HG02642 (cell line): Measurements from ENCODE around the gene TAF5L.
A peak's percentile ranks its signal among the peaks of the same experiment; 100 is the strongest.
"Not testable (repeated sequence)": the region's sequence is repeated elsewhere in the genome, so short reads cannot be mapped to it uniquely, and the experiment has no call there.

Experiments used
- ATAC-seq: cut with Tn5 transposase; IDR thresholded peaks from one replicate; pipeline ENCODE4 v1.9.1; 2021; ENCODE audit warnings: mild to moderate bottlenecking; ENCODE audit not compliant: unreplicated experiment, poor library complexity

The TAF5L gene

GRCh38 chr1:229614701-229615100, 11.2 kb downstream of the TAF5L start:
- no peak for ATAC-seq

DNA sequence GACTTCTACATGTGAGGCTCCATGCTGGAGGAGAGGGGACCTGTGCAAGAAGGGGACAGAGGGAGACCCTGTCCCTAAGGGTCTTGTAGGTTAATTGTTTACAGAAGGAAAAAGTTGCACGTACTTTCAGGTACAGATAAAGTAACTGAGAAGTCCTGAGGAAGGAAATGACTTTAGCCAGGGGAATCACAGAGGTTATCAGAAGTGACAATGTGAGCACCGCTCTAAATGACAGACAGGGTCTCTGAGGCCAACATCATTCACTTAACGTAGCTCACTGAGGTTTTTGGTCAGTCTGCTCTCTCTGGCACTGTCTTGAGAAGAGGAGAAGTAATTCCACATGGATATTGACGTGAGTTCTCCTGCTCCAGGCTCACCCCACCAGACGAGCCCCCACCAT, 12.0 kb downstream of the TAF5L start:
- ATAC-seq: no peak

GRCh38 chr1:229608590-229608989, 17.3 kb downstream of the TAF5L start:
- no peak for ATAC-seq

DNA sequence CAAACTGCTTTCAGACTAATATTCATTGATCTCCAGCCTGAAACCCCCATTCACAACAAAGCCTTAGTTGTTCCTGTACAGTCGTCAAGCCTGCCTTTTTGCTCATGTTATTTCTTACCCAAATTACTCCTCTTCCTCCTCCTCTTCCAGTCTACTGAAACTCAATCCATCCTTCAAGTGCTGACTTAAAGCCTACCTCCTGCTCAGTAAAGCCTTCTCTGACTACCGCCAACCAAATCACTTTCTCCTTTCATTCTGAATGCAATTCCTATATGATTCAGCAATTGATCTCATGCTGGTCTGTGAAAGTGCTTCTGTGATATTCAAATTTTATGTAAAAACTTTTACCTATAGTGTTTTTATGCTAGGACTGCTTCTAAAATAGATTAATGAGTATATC, 18.6 kb downstream of the TAF5L start:
- ATAC-seq: no peak

DNA sequence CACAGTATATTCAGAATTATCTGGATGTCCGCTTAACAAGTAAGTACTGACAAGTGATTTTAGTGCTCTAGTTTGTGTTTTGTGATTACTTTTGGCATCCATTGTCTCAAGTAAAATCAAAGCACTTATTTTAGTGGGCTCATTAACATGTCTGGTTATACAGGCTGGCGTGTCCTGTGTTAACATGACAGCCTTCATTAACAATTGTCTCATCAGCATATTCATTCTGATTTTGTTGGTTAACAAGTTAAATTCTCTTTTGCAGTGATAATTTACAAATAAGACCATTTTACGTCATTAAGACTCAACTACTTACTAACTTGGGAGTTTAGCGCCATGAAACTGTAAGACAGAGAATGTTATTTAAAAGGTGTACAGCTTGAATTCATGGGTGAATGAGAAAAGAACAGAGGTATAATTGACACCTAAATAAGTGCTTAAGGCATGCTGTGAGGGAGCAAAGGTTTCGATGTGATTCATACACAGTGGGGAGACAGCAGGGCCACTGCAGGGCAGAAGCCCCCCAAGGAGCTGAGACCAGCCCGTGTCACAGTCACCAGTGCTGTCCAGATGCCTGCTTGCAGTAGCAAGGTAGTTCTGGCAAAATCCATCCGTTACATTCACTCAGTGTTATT, 22.4 kb downstream of the TAF5L start:
- ATAC-seq: no peak

- no peak for ATAC-seq
Measured at GRCh38 chr1:229600229-229600628, 25.7 kb downstream of the TAF5L start.

DNA sequence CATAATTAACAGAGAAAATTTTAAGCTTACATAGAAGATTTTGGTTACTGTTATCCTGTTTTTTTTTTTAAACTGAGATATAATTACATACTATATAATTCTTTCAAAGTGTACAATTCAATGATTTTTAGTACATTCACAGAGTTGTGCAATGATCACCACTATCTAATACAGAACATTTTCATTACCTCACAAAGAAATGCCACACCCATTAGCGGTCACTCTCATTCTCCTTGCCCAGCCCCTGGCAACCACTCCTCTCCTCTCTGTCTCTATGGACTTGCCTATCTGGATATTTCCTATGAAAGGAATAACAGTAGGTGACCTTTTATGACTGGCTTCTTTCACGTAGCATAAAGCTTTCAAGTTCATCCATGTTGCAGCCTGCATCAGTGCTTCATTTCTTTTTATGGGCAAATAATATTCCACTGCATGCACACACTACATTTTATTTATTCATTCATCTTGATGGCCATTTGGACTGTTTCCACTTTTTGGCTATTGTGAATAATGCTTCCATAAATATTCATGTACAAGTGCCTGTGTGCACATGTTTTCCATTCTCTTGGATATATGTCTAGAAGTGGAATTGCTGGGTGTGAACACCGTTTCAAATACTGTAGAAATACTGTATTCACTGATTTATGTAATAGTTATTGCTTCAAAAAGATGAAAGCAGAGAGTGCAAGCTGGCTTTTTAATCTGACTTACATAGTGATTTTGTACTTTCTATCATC, 26.5 kb downstream of the TAF5L start:
- no peak for ATAC-seq

DNA sequence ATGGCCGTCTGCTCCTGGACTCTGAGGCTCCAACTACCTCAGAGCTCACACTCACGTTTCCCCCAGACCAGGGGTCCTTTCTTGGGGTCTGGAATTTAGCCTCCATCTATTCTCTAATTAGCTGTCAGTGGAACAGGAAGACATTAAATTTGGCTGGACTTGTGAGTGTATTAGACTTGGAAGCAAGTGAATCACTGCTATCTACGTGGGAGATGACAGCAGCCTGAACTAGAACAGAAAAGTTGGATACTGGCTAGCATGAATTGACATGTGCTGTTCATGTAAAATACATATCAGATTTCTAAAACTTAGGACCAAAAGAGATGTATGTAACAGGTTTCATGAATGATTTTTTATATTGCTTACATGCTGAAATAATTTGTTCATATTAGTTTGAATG, 28.0 kb downstream of the TAF5L start:
- no peak for ATAC-seq

DNA sequence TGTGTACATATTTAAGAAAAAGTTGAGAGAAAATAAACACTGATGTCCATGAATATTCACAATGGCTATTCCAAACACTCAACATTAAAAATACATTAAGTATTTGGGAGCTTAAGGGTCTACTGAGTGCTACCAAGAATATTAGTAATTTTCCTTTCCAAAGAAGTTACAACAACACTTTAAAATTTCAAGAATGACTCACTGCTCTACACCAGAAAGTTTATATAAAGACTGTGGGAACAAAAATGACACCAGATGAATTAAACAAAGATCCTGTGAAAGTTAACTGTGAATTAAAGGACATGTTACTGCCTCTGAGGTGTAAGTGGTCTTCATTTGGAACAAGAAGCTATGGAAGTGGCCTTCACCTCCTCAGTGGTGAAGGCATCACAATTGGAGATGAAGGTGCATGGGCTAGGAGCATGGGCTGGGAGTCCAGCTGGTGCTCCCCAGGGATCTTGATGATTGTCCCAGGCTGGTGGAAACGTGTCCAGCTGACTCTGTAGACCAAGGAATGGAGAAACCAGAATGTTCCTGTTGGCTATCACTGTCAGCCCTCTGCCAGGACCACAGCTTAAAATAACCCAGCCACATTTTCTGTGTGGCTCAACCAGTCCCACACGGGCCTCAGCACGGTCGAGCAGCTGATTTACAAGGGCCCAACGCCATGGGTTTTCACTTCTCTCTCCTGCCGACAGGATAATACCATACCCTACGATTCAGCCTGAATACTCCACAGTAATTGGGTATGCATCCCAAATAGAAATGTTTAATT, 28.8 kb downstream of the TAF5L start:
- ATAC-seq: no peak

GRCh38 chr1:229595876-229596275, 30.0 kb downstream of the TAF5L start:
- ATAC-seq: not testable (repeated sequence)

DNA sequence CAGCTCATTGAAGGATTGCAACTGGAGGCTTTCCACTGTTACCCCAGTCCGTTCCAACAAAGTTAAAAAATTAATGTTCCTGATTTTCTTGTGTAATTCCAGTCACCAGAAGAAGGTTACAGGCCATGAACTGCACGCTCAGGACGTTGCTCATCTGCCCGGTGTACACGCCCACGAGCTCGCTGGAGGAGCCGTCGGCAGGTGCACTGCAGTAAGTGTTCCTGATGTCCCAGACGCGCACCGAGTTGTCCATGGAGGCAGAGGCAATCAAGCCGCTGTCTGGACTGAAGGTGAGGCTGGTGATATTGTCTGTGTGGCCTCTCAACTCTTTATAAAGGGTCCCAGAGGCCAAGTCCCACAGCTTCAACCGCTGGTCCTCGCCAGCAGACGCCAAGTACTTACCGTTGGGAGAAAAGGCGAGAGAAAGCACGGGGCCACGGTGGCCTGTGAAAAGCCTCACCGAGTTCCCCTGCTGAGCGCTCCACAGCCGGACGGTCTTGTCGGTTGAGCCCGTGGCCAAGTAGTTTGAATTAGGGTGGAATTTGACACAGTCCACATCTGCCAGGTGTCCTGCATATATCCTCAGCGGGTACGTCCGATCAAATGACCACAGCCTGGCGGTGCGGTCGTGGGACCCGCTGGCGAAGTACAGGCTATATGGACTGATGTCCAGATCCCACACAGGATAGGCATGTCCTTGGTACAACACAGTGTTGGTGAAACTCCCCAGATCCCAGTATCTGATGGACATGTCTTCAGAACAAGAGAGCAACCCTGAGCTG, 31.5 kb downstream of the TAF5L start:
- no peak for ATAC-seq

DNA sequence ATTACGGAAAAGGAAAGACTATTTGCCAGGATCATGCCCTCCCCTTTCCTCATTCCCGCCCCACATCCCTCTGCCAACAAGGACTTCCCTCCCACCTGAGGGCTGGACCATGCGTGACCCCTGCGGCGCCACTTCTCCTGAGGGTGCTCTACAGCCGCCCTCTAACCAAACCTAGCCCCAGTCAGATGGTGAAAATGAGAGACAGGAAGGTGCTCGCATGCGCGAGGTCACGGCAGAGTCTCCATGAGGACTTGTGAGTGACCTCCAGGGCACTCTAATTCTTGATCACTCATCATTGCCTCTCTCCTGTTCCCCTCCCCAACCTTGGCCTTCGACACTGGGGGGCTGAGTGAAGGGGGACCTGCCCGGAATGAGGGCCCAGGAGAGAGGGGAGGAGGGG, 32.1 kb downstream of the TAF5L start:
- ATAC-seq: no peak

- no peak for ATAC-seq
Measured at GRCh38 chr1:229590119-229590518, 35.8 kb downstream of the TAF5L start.

DNA sequence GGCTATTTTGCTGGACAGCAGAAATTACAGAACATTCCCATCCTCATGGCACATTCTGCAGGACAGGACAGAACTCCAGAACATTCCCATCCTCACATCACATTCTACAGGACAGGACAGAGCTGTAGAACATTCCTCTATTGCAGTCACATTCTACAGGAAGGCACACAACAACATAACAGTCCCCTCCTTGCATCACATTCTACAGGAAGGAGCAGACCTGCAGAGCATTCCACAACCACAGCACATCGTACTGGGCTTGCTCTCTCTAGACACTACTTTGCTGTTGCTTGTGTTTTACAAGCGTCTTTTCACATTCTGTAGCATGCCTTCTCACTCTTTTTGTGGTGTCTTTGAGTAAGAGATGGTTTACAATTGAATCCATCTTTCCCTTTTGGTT, 40.6 kb downstream of the TAF5L start:
- no peak for ATAC-seq

DNA sequence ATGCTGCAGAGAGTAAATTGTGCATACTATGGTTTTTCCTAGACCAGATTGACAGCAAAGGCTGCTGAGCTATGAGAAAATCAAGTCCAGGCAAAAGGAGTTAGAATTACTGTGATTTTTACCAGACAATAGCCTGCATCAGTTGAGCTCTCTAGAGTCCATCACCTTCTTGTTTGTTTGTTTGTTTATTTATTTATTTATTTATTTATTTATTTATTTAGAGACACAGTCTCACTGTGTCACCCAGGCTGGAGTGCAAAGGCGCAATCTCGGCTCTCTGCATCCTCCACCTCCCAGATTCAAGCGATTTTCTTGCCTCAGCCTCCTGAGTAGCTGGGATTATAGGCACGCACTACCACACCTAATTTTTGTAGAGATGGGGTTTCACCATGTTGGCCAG, 43.2 kb downstream of the TAF5L start:
- ATAC-seq: no peak

DNA sequence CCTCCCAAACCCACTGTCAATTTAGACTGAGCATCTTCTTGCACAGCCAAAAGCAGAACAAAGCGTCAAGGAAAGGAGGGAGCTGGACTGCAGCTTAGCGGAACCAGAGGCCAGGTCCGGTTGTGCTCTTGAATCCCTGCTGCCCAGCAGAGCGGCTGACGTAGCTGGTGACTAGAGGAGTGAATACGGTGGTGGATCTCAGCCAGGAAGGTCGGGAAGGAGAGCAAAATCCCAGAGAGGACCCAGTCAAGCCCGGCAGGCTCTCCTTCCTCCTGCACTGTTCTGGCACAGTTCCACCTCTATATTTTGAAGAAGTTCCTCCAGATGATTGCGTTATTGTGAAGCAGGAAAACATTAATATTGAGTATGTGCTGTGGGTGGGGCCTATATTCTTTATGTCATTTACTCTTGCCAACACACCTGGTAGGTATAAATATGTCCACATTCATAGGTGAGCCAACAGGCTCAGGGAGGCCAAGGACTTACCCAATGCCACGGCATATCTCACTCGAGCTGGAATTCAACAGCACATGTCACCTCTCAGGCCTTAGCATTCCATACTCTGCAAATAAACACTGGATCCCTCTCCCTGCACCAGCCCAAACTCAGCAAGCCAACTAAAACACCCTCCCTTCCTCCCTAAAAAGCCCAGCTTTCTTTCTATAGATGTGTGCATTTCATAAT, 43.8 kb downstream of the TAF5L start:
- no peak for ATAC-seq

DNA sequence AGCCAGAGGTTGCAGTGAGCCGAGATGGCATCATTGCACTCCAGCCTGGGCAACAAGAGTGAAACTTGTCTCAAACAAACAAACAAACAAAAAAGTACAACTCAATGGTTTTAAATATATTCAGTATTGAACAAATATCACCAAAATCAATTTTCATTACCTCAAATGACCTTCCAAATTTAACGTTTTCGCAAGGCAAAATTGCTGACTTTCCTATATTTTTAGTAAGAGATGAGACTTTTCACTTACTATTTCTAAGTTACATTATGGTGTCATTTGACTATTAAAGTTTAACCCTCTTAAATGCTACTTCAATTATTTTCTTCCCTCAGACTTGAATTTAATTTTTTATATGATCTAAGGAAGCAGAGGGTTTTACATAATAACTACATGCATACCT, 44.4 kb downstream of the TAF5L start:
- no peak for ATAC-seq

DNA sequence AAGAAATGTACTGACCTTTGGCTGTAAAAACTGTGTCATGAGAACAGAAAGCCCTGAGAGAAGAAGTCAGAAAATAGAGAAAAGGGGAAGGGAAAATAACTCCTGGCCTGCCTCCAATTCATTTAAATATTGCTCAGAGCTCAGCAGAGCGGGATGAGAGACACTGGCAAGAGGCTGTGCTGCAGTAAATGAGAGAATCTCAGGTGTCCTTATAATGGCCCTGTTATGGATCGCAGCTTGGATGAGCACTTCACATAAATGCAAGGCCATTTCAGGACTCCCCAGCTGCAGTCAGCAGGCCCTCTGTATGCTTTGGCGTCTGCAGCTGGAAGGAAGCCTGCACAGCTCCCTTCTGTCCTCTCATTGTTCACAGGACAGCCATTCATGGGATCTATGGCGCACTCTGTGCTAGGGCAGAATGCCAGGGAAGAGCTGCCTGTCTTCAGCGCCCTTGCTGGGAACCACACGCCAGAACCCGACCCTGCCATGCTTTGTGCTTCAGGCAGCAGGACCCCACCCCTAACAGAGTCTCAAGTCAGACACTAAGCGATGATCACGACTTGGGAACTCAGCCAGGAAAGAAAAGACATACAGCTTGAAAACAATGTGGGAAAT, 46.8 kb downstream of the TAF5L start:
- ATAC-seq: peak; percentile 83

DNA sequence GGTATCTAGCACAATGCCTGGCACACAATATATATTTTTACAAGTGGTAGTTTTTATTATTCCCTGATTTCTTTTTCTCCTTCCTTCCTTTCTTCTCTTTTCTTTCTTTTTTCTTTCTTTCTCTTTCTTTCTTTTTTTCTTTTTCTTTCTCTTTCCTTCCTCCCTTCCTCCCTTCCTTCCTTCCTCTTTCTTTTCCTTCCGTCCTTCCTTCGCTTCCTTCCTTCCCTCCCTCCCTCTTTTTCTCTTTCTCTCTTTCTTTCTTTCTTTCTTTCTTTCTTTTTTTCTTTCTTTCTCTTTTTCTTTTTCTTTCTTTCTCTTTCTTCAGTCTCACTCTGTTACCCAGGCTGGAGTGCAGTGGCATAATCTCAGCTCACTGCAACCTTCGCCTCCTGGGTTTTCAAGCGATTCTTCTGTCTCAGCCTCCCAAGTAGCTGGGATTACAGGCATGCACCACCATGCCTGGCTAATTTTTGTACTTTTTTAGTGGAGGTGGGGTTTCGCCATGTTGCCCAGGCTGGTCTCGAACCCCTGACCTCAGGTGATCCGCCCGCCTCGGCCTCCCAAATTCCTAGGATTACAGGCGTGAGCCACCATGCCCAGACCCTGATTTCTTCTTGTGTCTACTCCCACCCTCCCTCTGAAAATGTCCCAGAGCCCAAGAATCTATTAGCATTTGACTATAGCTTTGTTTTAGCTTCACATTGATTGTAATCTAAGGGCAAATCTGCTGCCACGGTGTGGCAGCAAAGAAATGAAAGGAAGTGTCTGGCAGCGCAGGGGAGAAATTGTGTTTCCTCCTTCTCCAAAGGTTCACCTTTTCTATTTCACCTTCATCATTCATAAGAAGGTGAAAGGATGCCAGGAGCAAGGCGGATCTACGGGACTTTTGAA, 47.5 kb downstream of the TAF5L start:
- ATAC-seq: peak; percentile 19
